H9 (cell line): ENCODE measurements around the gene FLT3. TPM values are rescaled to one million over a fixed set of nuclear protein-coding genes. Genes with fewer than 3 reads are reported as not detected.

Experiments used
- DNase-seq: peaks from one replicate; pipeline ENCODE4 v3.0.0-alpha.2; 2017
- H2AFZ ChIP-seq: one replicate; pipeline ENCODE4 v1.6.1; 2013; ENCODE audit warnings: mild to moderate bottlenecking, low read length, control low read depth, moderate library complexity
- H2AK5ac ChIP-seq: 2 replicates; pipeline ENCODE4 v1.6.1; 2013; ENCODE audit warnings: low read length, control low read depth, mixed read lengths; ENCODE audit not compliant: insufficient read length
- H2BK120ac ChIP-seq: one replicate; pipeline ENCODE4 v1.6.1; 2013; ENCODE audit warnings: low read depth, mild to moderate bottlenecking, low read length, control low read depth, inconsistent platforms; ENCODE audit not compliant: poor library complexity, severe bottlenecking
- H2BK12ac ChIP-seq: 2 replicates; pipeline ENCODE4 v1.6.1; 2013; ENCODE audit warnings: low read length, control low read depth, mixed read lengths, low read depth; ENCODE audit not compliant: insufficient read length
- H2BK15ac ChIP-seq: 2 replicates; pipeline ENCODE4 v1.6.1; 2013; ENCODE audit warnings: low read depth, low read length, control low read depth
- H2BK20ac ChIP-seq: one replicate; pipeline ENCODE4 v1.6.1; 2013; ENCODE audit warnings: low read depth, mild to moderate bottlenecking, low read length, control low read depth, inconsistent platforms; ENCODE audit not compliant: poor library complexity, severe bottlenecking
- H2BK5ac ChIP-seq: 2 replicates; pipeline ENCODE4 v1.6.1; 2013; ENCODE audit warnings: low read length, control low read depth, mixed read lengths; ENCODE audit not compliant: insufficient read length
- H3K14ac ChIP-seq: 2 replicates; pipeline ENCODE4 v1.6.1; 2013; ENCODE audit warnings: low read length, control low read depth; ENCODE audit not compliant: insufficient read depth
- H3K18ac ChIP-seq: 2 replicates; pipeline ENCODE4 v1.6.1; 2013; ENCODE audit warnings: low read depth, mild to moderate bottlenecking, mixed read lengths, low read length, control low read depth; ENCODE audit not compliant: insufficient read length
- H3K23ac ChIP-seq: 2 replicates; pipeline ENCODE4 v1.6.1; 2013; ENCODE audit warnings: low read length, control low read depth, mixed read lengths, low read depth; ENCODE audit not compliant: insufficient read length
- H3K23me2 ChIP-seq: 2 replicates; pipeline ENCODE4 v1.6.1; 2013; ENCODE audit warnings: low read depth, mild to moderate bottlenecking, mixed read lengths, low read length, control low read depth; ENCODE audit not compliant: insufficient read length, poor library complexity, severe bottlenecking
- H3K27ac ChIP-seq: 2 replicates; pipeline ENCODE4 v1.5.1; 2013; ENCODE audit warnings: low read length, control low read depth, mixed read lengths, low read depth; ENCODE audit not compliant: insufficient read length
- H3K27me3 ChIP-seq: 2 replicates; pipeline ENCODE4 v1.6.1; 2013; ENCODE audit warnings: low read length, control low read depth, inconsistent platforms; ENCODE audit not compliant: insufficient read depth
- H3K4ac ChIP-seq: 2 replicates; pipeline ENCODE4 v1.6.1; 2013; ENCODE audit warnings: low read depth, mild to moderate bottlenecking, control low read depth, inconsistent platforms, low read length, moderate library complexity
- H3K4me1 ChIP-seq: 2 replicates; pipeline ENCODE4 v1.6.1; 2013; ENCODE audit warnings: low read length, control low read depth, inconsistent platforms; ENCODE audit not compliant: insufficient read depth
- H3K4me2 ChIP-seq: 2 replicates; pipeline ENCODE4 v1.6.1; 2013; ENCODE audit warnings: low read length, control low read depth, mixed read lengths; ENCODE audit not compliant: insufficient read length, insufficient read depth
- H3K56ac ChIP-seq: 2 replicates; pipeline ENCODE4 v1.6.1; 2013; ENCODE audit warnings: low read depth, mild to moderate bottlenecking, mixed read lengths, low read length, control low read depth; ENCODE audit not compliant: insufficient read length
- H3K79me1 ChIP-seq: 2 replicates; pipeline ENCODE4 v1.6.1; 2013; ENCODE audit warnings: low read depth, mild to moderate bottlenecking, moderate library complexity, low read length, control low read depth, inconsistent platforms; ENCODE audit not compliant: insufficient read depth, poor library complexity, severe bottlenecking
- H3K79me2 ChIP-seq: 2 replicates; pipeline ENCODE4 v1.6.1; 2013; ENCODE audit warnings: low read length, control low read depth, inconsistent platforms; ENCODE audit not compliant: insufficient read depth
- H3K9ac ChIP-seq: 2 replicates; pipeline ENCODE4 v1.6.1; 2013; ENCODE audit warnings: low read length, control low read depth, mixed read lengths; ENCODE audit not compliant: insufficient read length; ENCODE audit errors: extremely low read depth
- H3K9me3 ChIP-seq: one replicate; pipeline ENCODE4 v1.6.1; 2013; ENCODE audit warnings: low read depth, low read length, inconsistent platforms; ENCODE audit not compliant: control insufficient read depth
- H3T11ph ChIP-seq: one replicate; pipeline ENCODE4 v1.6.1; 2013; ENCODE audit warnings: mild to moderate bottlenecking, low read length, control low read depth, inconsistent platforms
- H4K20me1 ChIP-seq: one replicate; pipeline ENCODE4 v1.6.1; 2013; ENCODE audit not compliant: control insufficient read depth, insufficient read length, insufficient read depth
- H4K5ac ChIP-seq: 2 replicates; pipeline ENCODE4 v1.6.1; 2013; ENCODE audit warnings: low read depth, mild to moderate bottlenecking, mixed read lengths, low read length, control low read depth; ENCODE audit not compliant: insufficient read length
- H4K8ac ChIP-seq: replicated peaks from 2 replicates; pipeline ENCODE4 v1.6.1; 2013; ENCODE audit warnings: low read length, control low read depth, mixed read lengths, low read depth; ENCODE audit not compliant: insufficient read length
- H4K91ac ChIP-seq: 2 replicates; pipeline ENCODE4 v1.6.1; 2013; ENCODE audit warnings: low read depth, mild to moderate bottlenecking, moderate library complexity, mixed read lengths, low read length, control low read depth; ENCODE audit not compliant: insufficient read length
- H3K27ac Mint-ChIP-seq, 3 experiments: 2 replicates in 2 of 3; 3 replicates in 1 of 3; pipeline ENCODE4 v1.8.0; 2020 to 2021; ENCODE audit warnings: mixed read lengths in 3 of 3, mild to moderate bottlenecking in 1 of 3, moderate library complexity in 1 of 3
- H3K27me3 Mint-ChIP-seq: 2 replicates; pipeline ENCODE4 v1.8.0; 2021; ENCODE audit warnings: low read depth, mild to moderate bottlenecking, moderate library complexity, mixed read lengths
- H3K36me3 Mint-ChIP-seq, 3 experiments: 2 replicates in 2 of 3; 3 replicates in 1 of 3; pipeline ENCODE4 v1.8.0; 2020 to 2021; ENCODE audit warnings: low read depth in 3 of 3, mixed read lengths in 3 of 3; ENCODE audit not compliant: insufficient read depth in 1 of 3
- H3K4me1 Mint-ChIP-seq, 2 experiments: 2 replicates each; pipeline ENCODE4 v1.8.0; 2020; ENCODE audit warnings: mixed read lengths in 2 of 2
- H3K4me3 Mint-ChIP-seq, 2 experiments: 2 replicates in 1 of 2; 3 replicates in 1 of 2; pipeline ENCODE4 v1.8.0; 2020 to 2021; ENCODE audit warnings: mild to moderate bottlenecking in 2 of 2, mixed read lengths in 2 of 2, moderate library complexity in 1 of 2
- H3K9me3 Mint-ChIP-seq, 2 experiments: 2 replicates in 1 of 2; 3 replicates in 1 of 2; pipeline ENCODE4 v1.8.0; 2020; ENCODE audit warnings: mild to moderate bottlenecking in 2 of 2, mixed read lengths in 2 of 2, moderate library complexity in 1 of 2
- WGBS: extraction: QIAGEN DNeasy Blood & Tissue Kit; methylation state at CpG from one replicate; pipeline ENCODE4 v1.1.7; 2013; ENCODE audit warnings: missing lambda C conversion rate, low lambda C conversion rate, mixed read lengths; ENCODE audit not compliant: insufficient read length; ENCODE audit errors: extremely low coverage; 5-methylcytosine and 5-hydroxymethylcytosine counted together
- total RNA-seq: library from RNA; stranded (reverse); gene quantifications from 2 replicates; pipeline ENCODE4 v1.2.1, GENCODE V29; 2021
- TF ChIP-seq, protein P1 (sequence below): fragments of 200-600 bp; sonication (generic); conservative IDR thresholded peaks from 3 replicates; pipeline ENCODE4 v1.8.0; 2021; ENCODE audit warnings: antibody characterized with exemption, mild to moderate bottlenecking

FLT3 gene
- total RNA-seq, 1 experiment from 2014 or later = 0.44 TPM

- DNase-seq = peak; percentile 60
- no peak overlapping the region for H2BK12ac ChIP-seq
- Mint-ChIP-seq H3K4me1 (peaks cover 22 to 37% of the 10 kb centered on the region in 2 experiments), H3K36me3 (no peaks in the 10 kb centered on the region), H3K4me3 (peak overlapping the region in 1 of 2 experiments; percentile 65; a peak in 3 of 5 replicates), H3K27ac (no peak overlapping the region), H3K27me3 (peaks cover 100% of the 10 kb centered on the region), H3K9me3 (peaks cover 4 to 16% of the 10 kb centered on the region in 2 experiments)
- no peaks in the 10 kb centered on the region for H3K79me2 ChIP-seq
- H3K27ac ChIP-seq = no peak overlapping the region
- H2BK20ac ChIP-seq = no peak overlapping the region
- H3K9me3 ChIP-seq = no peaks in the 10 kb centered on the region
- no peak overlapping the region for H3K4ac ChIP-seq
- no peak overlapping the region for H3K18ac ChIP-seq
- no peak overlapping the region for H4K91ac ChIP-seq
- no peak overlapping the region for H2AK5ac ChIP-seq
- H3K4me1 ChIP-seq = peaks cover 5% of the 10 kb centered on the region; the same call in 1 of the 2 replicates
- H4K20me1 ChIP-seq = no peaks in the 10 kb centered on the region
- H3K23ac ChIP-seq = no peak overlapping the region
- H3T11ph ChIP-seq = no peak overlapping the region
- no peak overlapping the region for H3K9ac ChIP-seq
- WGBS = no CpG with 5 or more reads among the region's 6 CpGs
- no peaks in the 10 kb centered on the region for H3K23me2 ChIP-seq
- H2AFZ ChIP-seq = no peak overlapping the region
- no peak overlapping the region for H4K8ac ChIP-seq
- H2BK5ac ChIP-seq = no peak overlapping the region
- TF ChIP-seq, protein P1, sequence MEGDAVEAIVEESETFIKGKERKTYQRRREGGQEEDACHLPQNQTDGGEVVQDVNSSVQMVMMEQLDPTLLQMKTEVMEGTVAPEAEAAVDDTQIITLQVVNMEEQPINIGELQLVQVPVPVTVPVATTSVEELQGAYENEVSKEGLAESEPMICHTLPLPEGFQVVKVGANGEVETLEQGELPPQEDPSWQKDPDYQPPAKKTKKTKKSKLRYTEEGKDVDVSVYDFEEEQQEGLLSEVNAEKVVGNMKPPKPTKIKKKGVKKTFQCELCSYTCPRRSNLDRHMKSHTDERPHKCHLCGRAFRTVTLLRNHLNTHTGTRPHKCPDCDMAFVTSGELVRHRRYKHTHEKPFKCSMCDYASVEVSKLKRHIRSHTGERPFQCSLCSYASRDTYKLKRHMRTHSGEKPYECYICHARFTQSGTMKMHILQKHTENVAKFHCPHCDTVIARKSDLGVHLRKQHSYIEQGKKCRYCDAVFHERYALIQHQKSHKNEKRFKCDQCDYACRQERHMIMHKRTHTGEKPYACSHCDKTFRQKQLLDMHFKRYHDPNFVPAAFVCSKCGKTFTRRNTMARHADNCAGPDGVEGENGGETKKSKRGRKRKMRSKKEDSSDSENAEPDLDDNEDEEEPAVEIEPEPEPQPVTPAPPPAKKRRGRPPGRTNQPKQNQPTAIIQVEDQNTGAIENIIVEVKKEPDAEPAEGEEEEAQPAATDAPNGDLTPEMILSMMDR = no peak
- no peaks in the 10 kb centered on the region for H3K79me1 ChIP-seq
- no peak overlapping the region for H2BK15ac ChIP-seq
- no peak overlapping the region; the same call in 1 of the 2 replicates for H3K14ac ChIP-seq
- H2BK120ac ChIP-seq = no peak overlapping the region
- H3K27me3 ChIP-seq = peaks cover 92% of the 10 kb centered on the region
- no peak overlapping the region for H3K56ac ChIP-seq
- H4K5ac ChIP-seq = no peak overlapping the region
- peak overlapping the region; percentile 11 for H3K4me2 ChIP-seq
Measured at GRCh38 chr13:27962128-27962841, 138.1 kb downstream of the FLT3 start.
